ENCODE measurements around the gene AFMID.

The AFMID gene

DNA sequence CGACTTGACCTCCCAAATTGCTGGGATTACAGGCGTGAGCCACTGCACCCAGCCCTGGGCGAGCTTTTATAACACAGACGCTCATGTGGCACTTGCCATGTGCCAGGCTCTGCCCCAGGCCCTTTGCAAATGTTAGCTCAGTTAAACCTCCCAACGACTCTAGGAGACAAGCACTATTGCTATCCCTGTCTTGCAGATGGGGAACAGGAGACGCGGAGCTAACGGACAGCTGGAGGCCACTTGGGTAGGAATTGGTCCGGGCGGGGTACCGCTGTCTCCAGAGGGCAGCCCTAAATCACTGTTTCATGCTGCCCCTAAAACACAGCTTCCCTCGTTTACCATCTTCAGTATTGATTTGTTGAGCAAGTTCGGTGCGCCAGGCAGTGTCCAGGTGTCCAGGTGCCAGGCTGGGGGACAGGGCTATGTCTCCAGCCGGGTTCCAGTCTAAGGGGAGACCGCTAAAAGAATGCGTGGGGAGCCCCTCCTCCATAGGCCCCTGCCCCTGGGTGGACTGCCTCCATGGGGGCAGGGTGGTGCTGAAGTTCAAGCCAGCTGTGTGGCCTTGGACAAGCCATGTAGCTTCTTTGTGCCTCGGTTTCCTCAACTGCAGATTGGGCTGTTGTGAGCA, 68.0 kb downstream of the AFMID start:
- DNase-seq (ENCODE audit: low read depth) = no peak

DNA sequence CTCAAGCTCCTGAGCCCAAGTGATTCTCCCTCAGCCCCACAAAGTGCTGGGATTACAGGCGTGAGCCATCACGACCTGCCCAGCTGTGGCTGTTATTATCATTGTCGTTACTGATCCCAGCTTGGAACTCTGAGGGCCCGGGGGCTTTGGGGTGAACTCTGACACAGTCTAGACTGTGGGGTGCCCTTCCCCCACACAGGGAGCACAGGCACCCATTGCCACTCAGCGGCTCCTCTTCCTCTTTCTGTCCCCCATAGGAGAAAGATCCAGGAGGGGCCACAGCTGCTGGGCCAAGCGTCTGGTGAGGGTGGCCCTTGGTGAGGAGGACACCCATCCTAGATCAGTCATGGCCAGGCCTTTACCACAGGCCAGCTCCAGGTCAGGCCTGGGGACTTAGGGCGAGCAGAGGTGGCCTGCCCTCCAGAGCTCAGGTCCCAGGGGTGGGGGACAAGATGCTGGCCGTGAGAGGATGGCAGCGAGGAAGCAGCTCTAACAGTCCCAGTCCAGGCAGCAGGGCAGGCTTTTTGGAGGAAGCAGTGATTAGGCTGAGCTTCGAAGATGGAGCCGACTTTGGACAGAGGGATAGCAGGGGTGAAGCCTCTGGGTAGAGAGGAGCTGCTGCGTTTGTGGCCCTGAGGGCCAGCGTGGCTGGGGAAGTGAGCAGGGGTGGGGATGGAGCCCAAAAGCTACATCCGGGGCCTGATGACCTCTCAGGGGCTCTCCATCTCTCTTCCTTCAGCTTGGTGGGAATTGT, 69.0 kb downstream of the AFMID start:
- DNase-seq (ENCODE audit: low read depth) = no peak

DNA sequence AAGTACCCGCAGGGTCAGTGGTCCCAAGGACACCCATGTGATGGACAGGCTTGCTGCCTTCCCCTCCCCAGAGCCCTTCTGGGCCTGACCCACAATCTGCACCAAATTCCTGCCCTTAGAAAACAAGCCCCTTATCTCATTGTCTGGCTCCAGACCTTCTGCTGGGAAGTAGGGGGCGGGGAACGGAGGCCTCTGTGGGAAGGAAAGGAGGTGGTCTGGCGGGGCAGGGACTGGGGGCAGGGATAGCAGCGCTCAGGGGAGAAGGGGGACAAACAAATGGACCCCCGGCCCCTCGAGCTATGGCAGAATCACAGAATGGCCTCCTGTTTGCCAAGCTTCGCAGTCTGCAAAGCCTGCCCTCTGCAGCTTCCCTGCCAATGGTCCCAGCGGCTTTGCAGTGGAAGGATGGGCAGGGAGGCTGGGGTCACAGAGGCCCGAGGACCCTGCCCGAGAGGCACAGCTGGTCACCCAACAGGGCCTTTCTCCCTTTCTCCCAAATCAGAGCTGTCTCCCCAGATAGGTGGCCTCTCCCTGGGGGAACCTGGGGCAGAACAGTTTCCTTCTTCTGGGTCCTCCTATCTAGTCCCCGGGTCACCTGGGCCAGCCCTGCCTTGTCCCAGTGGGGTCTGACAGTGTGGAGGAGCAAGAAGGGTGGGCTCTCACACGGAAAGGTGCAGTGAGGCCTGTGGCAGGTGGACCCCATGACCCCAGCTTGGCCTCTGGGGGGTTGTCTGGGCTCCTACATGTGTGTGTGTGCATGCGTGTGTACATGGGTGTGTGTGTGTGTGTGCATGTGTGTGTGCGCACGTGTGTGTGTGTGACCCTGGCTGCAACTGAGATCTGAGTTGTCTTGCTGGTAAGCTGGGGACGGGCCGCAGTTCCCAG, 69.8 kb downstream of the AFMID start:
- DNase-seq (ENCODE audit: low read depth) = no peak

Measured in GM04503 (cell line).